Endothelial cell of umbilical vein (primary cell): ENCODE results near the gene CNOT6L.

Experiments used
- EZH2 ChIP-seq: IDR thresholded peaks from 2 replicates; pipeline ENCODE4 v1.6.1; 2012; ENCODE audit warnings: borderline replicate concordance, low read depth, mild to moderate bottlenecking, moderate library complexity, low read length, inconsistent platforms; ENCODE audit not compliant: severe bottlenecking
- GATA2 ChIP-seq: IDR thresholded peaks from 2 replicates; pipeline ENCODE4 v1.7.0; 2011; ENCODE audit warnings: low read depth, mild to moderate bottlenecking, moderate library complexity, mixed read lengths, low read length; ENCODE audit not compliant: insufficient read length, insufficient read depth
- POLR2A ChIP-seq: IDR thresholded peaks from 2 replicates; pipeline ENCODE4 v1.6.1; 2012; ENCODE audit warnings: low read depth, mild to moderate bottlenecking, control low read depth, low read length
- POLR2AphosphoS5 ChIP-seq: IDR thresholded peaks from 2 replicates; pipeline ENCODE4 v1.6.1; 2012; ENCODE audit warnings: low read depth, mild to moderate bottlenecking, control low read depth, low read length, moderate library complexity; ENCODE audit not compliant: insufficient read depth
- TF ChIP-seq, protein P1 (sequence below), 2 donors: IDR thresholded peaks; 1 replicate in 1 of 2; 2 replicates in 1 of 2; pipeline ENCODE4 v1.5.1; 2011; ENCODE audit warnings: low read length in 2 of 2, mild to moderate bottlenecking in 2 of 2, moderate library complexity in 2 of 2, control low read depth in 1 of 2, inconsistent platforms in 1 of 2, low read depth in 1 of 2; ENCODE audit not compliant: insufficient read depth in 1 of 2; ENCODE audit errors: extremely low read depth in 1 of 2
- TF ChIP-seq, protein P2 (sequence below): IDR thresholded peaks from 2 replicates; pipeline ENCODE4 v1.6.1; 2011; ENCODE audit not compliant: insufficient read depth, insufficient read length

DNA sequence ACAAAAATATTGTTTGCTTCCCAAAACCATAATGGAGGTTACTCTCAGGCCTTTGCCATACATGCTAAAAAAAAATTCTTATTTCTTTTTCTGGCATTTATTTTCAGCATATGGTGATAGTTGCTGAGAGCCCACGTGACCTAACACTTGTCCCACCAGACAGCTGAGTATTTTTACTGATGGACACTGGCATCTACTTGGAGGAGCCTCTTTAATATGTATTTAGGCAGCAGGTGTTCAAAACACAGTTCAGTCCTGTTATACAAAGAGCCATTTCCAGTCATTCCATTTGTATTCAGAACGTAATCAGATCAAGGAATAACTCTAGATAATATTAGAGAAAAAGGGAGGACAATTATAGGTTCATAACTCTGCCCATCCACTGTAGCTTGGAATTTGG lies 118.0 kb downstream of the CNOT6L start:
- TF ChIP-seq GATA2: no peak
- TF ChIP-seq, protein P1, sequence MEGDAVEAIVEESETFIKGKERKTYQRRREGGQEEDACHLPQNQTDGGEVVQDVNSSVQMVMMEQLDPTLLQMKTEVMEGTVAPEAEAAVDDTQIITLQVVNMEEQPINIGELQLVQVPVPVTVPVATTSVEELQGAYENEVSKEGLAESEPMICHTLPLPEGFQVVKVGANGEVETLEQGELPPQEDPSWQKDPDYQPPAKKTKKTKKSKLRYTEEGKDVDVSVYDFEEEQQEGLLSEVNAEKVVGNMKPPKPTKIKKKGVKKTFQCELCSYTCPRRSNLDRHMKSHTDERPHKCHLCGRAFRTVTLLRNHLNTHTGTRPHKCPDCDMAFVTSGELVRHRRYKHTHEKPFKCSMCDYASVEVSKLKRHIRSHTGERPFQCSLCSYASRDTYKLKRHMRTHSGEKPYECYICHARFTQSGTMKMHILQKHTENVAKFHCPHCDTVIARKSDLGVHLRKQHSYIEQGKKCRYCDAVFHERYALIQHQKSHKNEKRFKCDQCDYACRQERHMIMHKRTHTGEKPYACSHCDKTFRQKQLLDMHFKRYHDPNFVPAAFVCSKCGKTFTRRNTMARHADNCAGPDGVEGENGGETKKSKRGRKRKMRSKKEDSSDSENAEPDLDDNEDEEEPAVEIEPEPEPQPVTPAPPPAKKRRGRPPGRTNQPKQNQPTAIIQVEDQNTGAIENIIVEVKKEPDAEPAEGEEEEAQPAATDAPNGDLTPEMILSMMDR (IDR thresholded peaks at IDR 0.05; ENCODE audit: extremely low read depth in 1 of 2, insufficient read depth in 1 of 2, low read depth in 1 of 2, low read length in 2 of 2): no peak
- no peak for TF ChIP-seq EZH2
- no peak for TF ChIP-seq POLR2AphosphoS5
- TF ChIP-seq POLR2A: no peak
- TF ChIP-seq, protein P2, sequence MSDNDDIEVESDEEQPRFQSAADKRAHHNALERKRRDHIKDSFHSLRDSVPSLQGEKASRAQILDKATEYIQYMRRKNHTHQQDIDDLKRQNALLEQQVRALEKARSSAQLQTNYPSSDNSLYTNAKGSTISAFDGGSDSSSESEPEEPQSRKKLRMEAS: no peak
